HepG2 (cell line): ENCODE measurements around the gene CLASP1.

Source experiments
- TARDBP ChIP-seq: sonication (generic); formaldehyde crosslinking; IDR thresholded peaks from 2 replicates; pipeline ENCODE4 v1.8.0; 2022; ENCODE audit warnings: mild to moderate bottlenecking, missing genetic modification reagents
- TF ChIP-seq, protein P1 (sequence below): sonication (generic); formaldehyde crosslinking; IDR thresholded peaks from 2 replicates; pipeline ENCODE4 v1.4.0; 2020; ENCODE audit warnings: missing genetic modification reagents, mild to moderate bottlenecking, borderline replicate concordance

DNA sequence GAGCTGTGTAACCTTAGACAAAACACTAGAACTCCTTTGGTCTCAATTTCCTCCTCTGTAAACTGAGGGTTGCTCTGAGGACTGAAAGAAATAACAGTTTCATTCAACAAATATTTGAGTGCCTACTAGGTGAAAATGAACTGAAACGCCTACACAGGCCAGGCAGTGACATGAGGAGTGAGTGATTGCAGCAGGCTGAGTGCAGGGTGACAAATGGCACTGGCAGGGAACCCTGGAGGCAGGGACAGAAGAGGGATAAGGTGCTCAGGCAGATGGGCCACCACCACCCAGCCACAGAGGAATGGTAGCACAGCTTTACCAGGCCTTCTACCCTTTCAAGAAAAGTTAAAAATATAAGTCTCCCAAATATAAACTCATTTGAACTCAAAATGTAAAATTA is 130.1 kb downstream of the CLASP1 start:
- TF ChIP-seq TARDBP (CRISPR knock-in tag), result no peak
- TF ChIP-seq, protein P1, sequence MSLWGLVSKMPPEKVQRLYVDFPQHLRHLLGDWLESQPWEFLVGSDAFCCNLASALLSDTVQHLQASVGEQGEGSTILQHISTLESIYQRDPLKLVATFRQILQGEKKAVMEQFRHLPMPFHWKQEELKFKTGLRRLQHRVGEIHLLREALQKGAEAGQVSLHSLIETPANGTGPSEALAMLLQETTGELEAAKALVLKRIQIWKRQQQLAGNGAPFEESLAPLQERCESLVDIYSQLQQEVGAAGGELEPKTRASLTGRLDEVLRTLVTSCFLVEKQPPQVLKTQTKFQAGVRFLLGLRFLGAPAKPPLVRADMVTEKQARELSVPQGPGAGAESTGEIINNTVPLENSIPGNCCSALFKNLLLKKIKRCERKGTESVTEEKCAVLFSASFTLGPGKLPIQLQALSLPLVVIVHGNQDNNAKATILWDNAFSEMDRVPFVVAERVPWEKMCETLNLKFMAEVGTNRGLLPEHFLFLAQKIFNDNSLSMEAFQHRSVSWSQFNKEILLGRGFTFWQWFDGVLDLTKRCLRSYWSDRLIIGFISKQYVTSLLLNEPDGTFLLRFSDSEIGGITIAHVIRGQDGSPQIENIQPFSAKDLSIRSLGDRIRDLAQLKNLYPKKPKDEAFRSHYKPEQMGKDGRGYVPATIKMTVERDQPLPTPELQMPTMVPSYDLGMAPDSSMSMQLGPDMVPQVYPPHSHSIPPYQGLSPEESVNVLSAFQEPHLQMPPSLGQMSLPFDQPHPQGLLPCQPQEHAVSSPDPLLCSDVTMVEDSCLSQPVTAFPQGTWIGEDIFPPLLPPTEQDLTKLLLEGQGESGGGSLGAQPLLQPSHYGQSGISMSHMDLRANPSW, result no peak
